Endothelial cell of umbilical vein (primary cell): Measurements from ENCODE around the gene ZNF629. TPM values are rescaled to one million over a fixed set of nuclear protein-coding genes. Genes with fewer than 3 reads are reported as not detected.

Experiments
- BruUV-seq: library from RNA; stranded (reverse); fragments of 400-500 nt; replicated peaks from 2 replicates; lab custom pipeline; 2021; lab: Mats Ljungman, UMichigan
- CTCF ChIA-PET: fragments of 300-600, 350-600 bp; sonication (Branson Sonifier 250); formaldehyde crosslinking; loops from one replicate; lab custom pipeline; 2021; ENCODE audit warnings: antibody characterized with exemption, inconsistent platforms; lab: Charles Lee
- POLR2A ChIA-PET: fragments of 300-600, 350-600 bp; sonication (Branson Sonifier 250); formaldehyde crosslinking; loops from one replicate; lab custom pipeline; 2021; ENCODE audit warnings: antibody characterized with exemption, inconsistent platforms; lab: Charles Lee
- DNase-seq: peaks from one replicate; pipeline ENCODE4 v3.0.0-alpha.2; 2011; ENCODE audit warnings: low read depth, low spot score
- FAIRE-seq: peaks from 2 replicates; lab custom pipeline; 2011; peaks lifted over from hg19 to GRCh38; lab: Jason Lieb, UNC
- H2AFZ ChIP-seq: 2 replicates; pipeline ENCODE4 v1.6.0; 2012; ENCODE audit warnings: low read depth, low read length, control low read depth, inconsistent platforms
- H3K27ac ChIP-seq: 2 replicates; pipeline ENCODE4 v1.5.1; 2011; ENCODE audit warnings: low read depth, mild to moderate bottlenecking, control low read depth, low read length, moderate library complexity; ENCODE audit not compliant: insufficient read depth
- H3K27me3 ChIP-seq, 2 experiments: 2 replicates each; pipeline versions ENCODE4 v1.6.0 to v1.6.1; 2011; ENCODE audit warnings: low read length in 2 of 2, mixed read lengths in 1 of 2; ENCODE audit not compliant: control insufficient read depth in 2 of 2, insufficient read depth in 2 of 2
- H3K36me3 ChIP-seq, 2 experiments: 2 replicates in 1 of 2; 3 replicates in 1 of 2; pipeline ENCODE4 v1.5.1; 2011; ENCODE audit warnings: low read length in 2 of 2, mild to moderate bottlenecking in 1 of 2, moderate library complexity in 1 of 2; ENCODE audit not compliant: control insufficient read depth in 2 of 2, insufficient read depth in 2 of 2; ENCODE audit errors: extremely low read depth in 1 of 2
- H3K4me1 ChIP-seq: 3 replicates; pipeline ENCODE4 v1.5.1; 2011; ENCODE audit warnings: mild to moderate bottlenecking, low read length; ENCODE audit not compliant: control insufficient read depth, insufficient read depth; ENCODE audit errors: extremely low read depth
- H3K4me2 ChIP-seq: 2 replicates; pipeline ENCODE4 v1.6.1; 2011; ENCODE audit warnings: low read length, control low read depth, mixed read lengths; ENCODE audit not compliant: insufficient read depth
- H3K4me3 ChIP-seq, 3 experiments: fragments of 200-600 bp in 1 of 3; sonication (generic), shearing (Covaris generic) in 1 of 3; replicated peaks in 1 of 3; 2 replicates each; pipeline ENCODE4 v1.5.1; 2011 to 2016; ENCODE audit warnings: control low read depth in 3 of 3, low read length in 3 of 3, mild to moderate bottlenecking in 2 of 3, inconsistent platforms in 1 of 3, low read depth in 1 of 3, moderate library complexity in 1 of 3; ENCODE audit not compliant: insufficient read depth in 1 of 3
- H3K79me2 ChIP-seq: 2 replicates; pipeline ENCODE4 v1.6.0; 2012; ENCODE audit warnings: low read length, inconsistent platforms; ENCODE audit not compliant: control insufficient read depth, insufficient read depth
- H3K9ac ChIP-seq: replicated peaks from 2 replicates; pipeline ENCODE3; 2011; ENCODE audit warnings: low read length, control low read depth; ENCODE audit not compliant: insufficient read depth; ENCODE audit errors: extremely low read depth
- H3K9me1 ChIP-seq: replicated peaks from 3 replicates; pipeline ENCODE4 v1.6.0; 2011; ENCODE audit warnings: mild to moderate bottlenecking, low read length; ENCODE audit not compliant: control insufficient read depth, insufficient read depth; ENCODE audit errors: extremely low read depth
- H3K9me3 ChIP-seq: replicated peaks from 2 replicates; pipeline ENCODE4 v1.5.1; 2012; ENCODE audit warnings: low read length, inconsistent platforms; ENCODE audit not compliant: control insufficient read depth, insufficient read depth
- H4K20me1 ChIP-seq: replicated peaks from 2 replicates; pipeline ENCODE3; 2011; ENCODE audit warnings: mild to moderate bottlenecking, low read length; ENCODE audit not compliant: control insufficient read depth, insufficient read depth; ENCODE audit errors: extremely low read depth
- CTCF ChIP-seq, 2 donors: IDR thresholded peaks; 1 replicate in 1 of 2; 2 replicates in 1 of 2; pipeline ENCODE4 v1.5.1; 2011; ENCODE audit warnings: low read length in 2 of 2, mild to moderate bottlenecking in 2 of 2, moderate library complexity in 2 of 2, control low read depth in 1 of 2, inconsistent platforms in 1 of 2, low read depth in 1 of 2; ENCODE audit not compliant: insufficient read depth in 1 of 2; ENCODE audit errors: extremely low read depth in 1 of 2
- EZH2 ChIP-seq: IDR thresholded peaks from 2 replicates; pipeline ENCODE4 v1.6.1; 2012; ENCODE audit warnings: borderline replicate concordance, low read depth, mild to moderate bottlenecking, moderate library complexity, low read length, inconsistent platforms; ENCODE audit not compliant: severe bottlenecking
- POLR2AphosphoS5 ChIP-seq: IDR thresholded peaks from 2 replicates; pipeline ENCODE4 v1.6.1; 2012; ENCODE audit warnings: low read depth, mild to moderate bottlenecking, control low read depth, low read length, moderate library complexity; ENCODE audit not compliant: insufficient read depth
- dilution Hi-C: fragments of 300-500 bp; cut with MboI; formaldehyde crosslinking; loops from one replicate; pipeline ENCODE4 v1.15.0; 2019; ENCODE audit warnings: low sequenced_read_pairs; ENCODE audit not compliant: extremely low pct_ligation_motif_present
- intact Hi-C: fragments of 100-400 bp; cut with micrococcal nuclease; formaldehyde crosslinking; loops from one replicate; pipeline ENCODE4 v1.10.0; 2022
- polyA plus RNA-seq, 4 experiments: library from polyadenylated mRNA; depleted of rRNA in 3 of 4; stranded (reverse) in 3 of 4; unstranded in 1 of 4; fragments of >200 nt; gene quantifications; 2 replicates each; pipeline versions ENCODE4 v1.2.1 to v1.2.3, GENCODE V29; 2011 to 2012; ENCODE audit warnings: missing spikeins in 1 of 4
- total RNA-seq: library from RNA; stranded (reverse); gene quantifications from 2 replicates; pipeline ENCODE4 v1.2.3, GENCODE V29; 2021

ZNF629 gene
- total and polyA plus RNA-seq, 2 donors (not counting 3 experiments of a cell fraction or from before 2014, with no cell fraction given): 5.2 to 11.2 TPM

- FAIRE-seq (no peak), DNase-seq (no peak)
- no TSS peak for BruUV-seq
- Histone ChIP-seq H3K79me2 (no peaks in the 10 kb centered on the region), H4K20me1 (no peaks in the 10 kb centered on the region), H3K4me1 (peaks cover 8% of the 10 kb centered on the region), H3K9me3 (no peaks in the 10 kb centered on the region), H3K9ac (no peak overlapping the region), H2AFZ (no peak overlapping the region), H3K4me3 (no peak overlapping the region), H3K27ac (no peak overlapping the region), H3K27me3 (no peaks in the 10 kb centered on the region), H3K36me3 (no peaks in the 10 kb centered on the region), H3K4me2 (no peak overlapping the region), H3K9me1 (no peaks in the 10 kb centered on the region)
- dilution Hi-C loops (no loop called here), intact Hi-C loops (no loop called here)
- ChIA-PET CTCF (interaction anchor here (1.1 to 1.4 kb wide), 2 partner anchors 37 to 94 kb away, joined by 3 to 5 read pairs; no protein-coding TSS in a partner anchor), POLR2A (no interaction called here)
- no peak for TF ChIP-seq CTCF (IDR thresholded peaks at IDR 0.05; ENCODE audit: extremely low read depth in 1 of 2, insufficient read depth in 1 of 2, low read depth in 1 of 2, low read length in 2 of 2)
- no peak for TF ChIP-seq EZH2
- no peak for TF ChIP-seq POLR2AphosphoS5
These were observed 21.1 kb upstream of the ZNF629 start for GRCh38 chr16:30808146-30808545.
